ENCODE data around the gene PKNOX1.

DNA sequence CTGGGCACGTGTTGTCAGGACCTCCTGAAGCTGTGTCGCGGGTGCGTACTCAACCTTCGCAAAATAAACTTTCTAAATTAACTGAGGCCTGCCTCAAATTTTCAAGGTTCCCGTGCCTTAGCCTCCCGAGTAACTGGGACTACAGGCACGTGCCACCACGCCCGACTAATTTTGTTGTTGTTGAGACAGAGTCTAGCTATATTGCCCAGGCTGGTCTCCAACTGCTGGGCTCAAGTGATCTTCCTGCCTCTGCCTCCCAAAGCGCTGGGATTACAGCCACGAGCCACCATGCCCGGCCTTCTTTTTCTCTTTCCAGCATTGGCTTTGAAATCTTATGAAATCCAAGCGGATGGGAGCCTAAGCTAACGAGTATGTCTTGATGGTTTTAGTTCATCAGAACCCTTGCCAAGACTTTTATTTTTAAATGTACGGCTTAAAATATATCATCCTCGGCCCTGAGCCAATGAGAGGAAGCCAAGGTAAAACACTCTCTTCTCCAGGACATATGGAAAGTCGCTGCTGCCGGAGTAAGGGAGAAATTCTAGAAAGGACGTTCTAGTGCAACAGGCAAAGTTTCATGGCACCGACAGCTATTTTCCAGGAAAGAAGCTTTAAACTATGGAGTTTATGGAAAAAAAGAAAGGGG is 36.3 kb upstream of the PKNOX1 start:
- no peak for TF ChIP-seq POLR2A (IDR thresholded peaks at IDR 0.05)
- TF ChIP-seq, protein P1, sequence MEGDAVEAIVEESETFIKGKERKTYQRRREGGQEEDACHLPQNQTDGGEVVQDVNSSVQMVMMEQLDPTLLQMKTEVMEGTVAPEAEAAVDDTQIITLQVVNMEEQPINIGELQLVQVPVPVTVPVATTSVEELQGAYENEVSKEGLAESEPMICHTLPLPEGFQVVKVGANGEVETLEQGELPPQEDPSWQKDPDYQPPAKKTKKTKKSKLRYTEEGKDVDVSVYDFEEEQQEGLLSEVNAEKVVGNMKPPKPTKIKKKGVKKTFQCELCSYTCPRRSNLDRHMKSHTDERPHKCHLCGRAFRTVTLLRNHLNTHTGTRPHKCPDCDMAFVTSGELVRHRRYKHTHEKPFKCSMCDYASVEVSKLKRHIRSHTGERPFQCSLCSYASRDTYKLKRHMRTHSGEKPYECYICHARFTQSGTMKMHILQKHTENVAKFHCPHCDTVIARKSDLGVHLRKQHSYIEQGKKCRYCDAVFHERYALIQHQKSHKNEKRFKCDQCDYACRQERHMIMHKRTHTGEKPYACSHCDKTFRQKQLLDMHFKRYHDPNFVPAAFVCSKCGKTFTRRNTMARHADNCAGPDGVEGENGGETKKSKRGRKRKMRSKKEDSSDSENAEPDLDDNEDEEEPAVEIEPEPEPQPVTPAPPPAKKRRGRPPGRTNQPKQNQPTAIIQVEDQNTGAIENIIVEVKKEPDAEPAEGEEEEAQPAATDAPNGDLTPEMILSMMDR (IDR thresholded peaks at IDR 0.05): no peak
- no peak for TF ChIP-seq POLR2AphosphoS5 (IDR thresholded peaks at IDR 0.05; ENCODE audit: insufficient read depth in 1 of 2, low read depth in 1 of 2)

Measured in vagina (tissue), 2 donors.